ENCODE results near the gene NRCAM.
"Not testable (repeated sequence)": the region's sequence is repeated elsewhere in the genome, so short reads cannot be mapped to it uniquely, and the experiment has no call there.

NRCAM gene

DNA sequence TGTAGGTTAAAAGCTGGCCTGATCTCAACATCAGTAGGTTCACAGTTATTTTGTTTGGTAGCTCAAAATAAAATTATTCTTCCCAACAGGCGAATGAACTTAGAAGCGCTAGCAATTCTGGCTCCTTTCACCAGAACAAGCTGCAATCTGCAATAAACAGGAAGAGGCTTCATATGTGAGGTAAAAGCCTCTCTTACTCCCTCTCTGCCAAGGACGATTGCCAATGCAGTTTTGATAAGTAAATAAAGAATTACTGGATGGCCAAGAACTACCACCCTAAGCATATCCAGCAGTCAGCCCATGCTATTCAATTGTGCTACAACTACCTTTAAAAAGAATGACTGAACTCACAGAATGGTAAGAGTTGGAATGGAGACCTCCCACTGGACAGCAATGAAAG lies 176.1 kb downstream of the NRCAM start:
- H3K9ac ChIP-seq = no peak overlapping the region
- H3K4me2 ChIP-seq (ENCODE audit: low read length) = no peak overlapping the region
- H3K36me3 ChIP-seq (ENCODE audit: control insufficient read depth, insufficient read depth, low read length) = no peaks in the 10 kb centered on the region
- TF ChIP-seq CTCF (IDR thresholded peaks at IDR 0.05) = no peak
- H3K4me1 ChIP-seq = peaks cover 2% of the 10 kb centered on the region
- H3K4me3 ChIP-seq (ENCODE audit: low read depth, low read length) = no peak overlapping the region
- H3K27ac ChIP-seq = no peak overlapping the region
- H3K27me3 ChIP-seq (ENCODE audit: control insufficient read depth, insufficient read depth, low read length) = no peaks in the 10 kb centered on the region
- H2AFZ ChIP-seq = no peak overlapping the region
- no peaks in the 10 kb centered on the region for H3K9me3 ChIP-seq (ENCODE audit: control insufficient read depth, low read length)
- H3K79me2 ChIP-seq = no peaks in the 10 kb centered on the region

- Histone ChIP-seq H3K36me3 (ENCODE audit: control insufficient read depth, insufficient read depth, low read length) (no peaks in the 10 kb centered on the region), H3K9ac (no peak overlapping the region), H3K4me3 (ENCODE audit: low read depth, low read length) (no peak overlapping the region), H3K4me1 (peaks cover 2% of the 10 kb centered on the region), H3K9me3 (ENCODE audit: control insufficient read depth, low read length) (no peaks in the 10 kb centered on the region), H2AFZ (no peak overlapping the region), H3K27me3 (ENCODE audit: control insufficient read depth, insufficient read depth, low read length) (no peaks in the 10 kb centered on the region), H3K79me2 (no peaks in the 10 kb centered on the region), H3K27ac (no peak overlapping the region), H3K4me2 (ENCODE audit: low read length) (no peak overlapping the region)
- no peak for TF ChIP-seq CTCF (IDR thresholded peaks at IDR 0.05)
Observed at GRCh38 chr7:108278776-108279175, 177.5 kb downstream of the NRCAM start.

- no peaks in the 10 kb centered on the region for H3K36me3 ChIP-seq (ENCODE audit: control insufficient read depth, insufficient read depth, low read length)
Observed at GRCh38 chr7:108278281-108278680, 178.0 kb downstream of the NRCAM start.

GRCh38 chr7:108274447-108274846 lies 181.8 kb downstream of the NRCAM start:
- not testable (repeated sequence) for H3K79me2 ChIP-seq; H3K36me3 ChIP-seq (ENCODE audit: control insufficient read depth, insufficient read depth, low read length); H3K9me3 ChIP-seq (ENCODE audit: control insufficient read depth, low read length); H3K9ac ChIP-seq; H3K27ac ChIP-seq; H3K4me2 ChIP-seq (ENCODE audit: low read length); H3K27me3 ChIP-seq (ENCODE audit: control insufficient read depth, insufficient read depth, low read length); H3K4me1 ChIP-seq; H2AFZ ChIP-seq; H3K4me3 ChIP-seq (ENCODE audit: low read depth, low read length)

More at GRCh38 chr7:108278281-108278680, 178.0 kb downstream of the NRCAM start:
- no peaks in the 10 kb centered on the region for H3K27me3 ChIP-seq (ENCODE audit: control insufficient read depth, insufficient read depth, low read length)
- H3K9me3 ChIP-seq (ENCODE audit: control insufficient read depth, low read length) = no peaks in the 10 kb centered on the region
- TF ChIP-seq CTCF (IDR thresholded peaks at IDR 0.05) = no peak
- no peak overlapping the region for H3K4me3 ChIP-seq (ENCODE audit: low read depth, low read length)
- H3K4me1 ChIP-seq = peaks cover 2% of the 10 kb centered on the region
- no peak overlapping the region for H3K27ac ChIP-seq
- H3K79me2 ChIP-seq = no peaks in the 10 kb centered on the region
- no peak overlapping the region for H3K4me2 ChIP-seq (ENCODE audit: low read length)
- no peak overlapping the region for H3K9ac ChIP-seq
- no peak overlapping the region for H2AFZ ChIP-seq

- H3K9me3 ChIP-seq (ENCODE audit: control insufficient read depth, low read length); H3K79me2 ChIP-seq; H2AFZ ChIP-seq; H3K36me3 ChIP-seq (ENCODE audit: control insufficient read depth, insufficient read depth, low read length); H3K4me2 ChIP-seq (ENCODE audit: low read length); H3K27me3 ChIP-seq (ENCODE audit: control insufficient read depth, insufficient read depth, low read length); H3K9ac ChIP-seq; H3K27ac ChIP-seq; H3K4me3 ChIP-seq (ENCODE audit: low read depth, low read length); H3K4me1 ChIP-seq: not testable (repeated sequence)
Observed at GRCh38 chr7:108272891-108273290, 183.3 kb downstream of the NRCAM start.

GRCh38 chr7:108270385-108271015 lies 185.7 kb downstream of the NRCAM start:
- Histone ChIP-seq H3K9me3 (ENCODE audit: control insufficient read depth, low read length) (no peaks in the 10 kb centered on the region), H3K36me3 (ENCODE audit: control insufficient read depth, insufficient read depth, low read length) (no peaks in the 10 kb centered on the region), H3K27me3 (ENCODE audit: control insufficient read depth, insufficient read depth, low read length) (no peaks in the 10 kb centered on the region), H3K4me3 (ENCODE audit: low read depth, low read length) (no peak overlapping the region), H3K9ac (no peak overlapping the region), H3K27ac (no peak overlapping the region), H3K79me2 (no peaks in the 10 kb centered on the region), H2AFZ (no peak overlapping the region), H3K4me2 (ENCODE audit: low read length) (no peak overlapping the region), H3K4me1 (peaks cover 11% of the 10 kb centered on the region)
- TF ChIP-seq CTCF (IDR thresholded peaks at IDR 0.05) = no peak

All from parathyroid adenoma (tissue), 2 donors.